Keratinocyte (primary cell): Measurements from ENCODE around the gene PITPNC1. TPM values are rescaled to one million over a fixed set of nuclear protein-coding genes. Genes with fewer than 3 reads are reported as not detected.
A peak's percentile ranks its signal among the peaks of the same experiment; 100 is the strongest.

Source experiments
- DNase-seq: peaks from one replicate; pipeline ENCODE4 v3.0.0-alpha.2; 2011; ENCODE audit warnings: low read depth, missing footprints, low spot score
- FAIRE-seq: peaks from 2 replicates; lab custom pipeline; 2011; peaks lifted over from hg19 to GRCh38; lab: Jason Lieb, UNC
- H2AFZ ChIP-seq: 2 replicates; pipeline ENCODE4 v1.6.0; 2012; ENCODE audit warnings: low read length, control low read depth, inconsistent platforms; ENCODE audit not compliant: control insufficient read depth
- H3K27ac ChIP-seq: 2 replicates; pipeline ENCODE4 v1.5.1; 2011; ENCODE audit warnings: low read length; ENCODE audit not compliant: control insufficient read depth, insufficient read depth
- H3K27me3 ChIP-seq: 3 replicates; pipeline ENCODE4 v1.6.0; 2011; ENCODE audit warnings: low read length; ENCODE audit not compliant: control insufficient read depth, insufficient read depth; ENCODE audit errors: extremely low read depth
- H3K36me3 ChIP-seq, 2 experiments: 2 replicates in 1 of 2; 3 replicates in 1 of 2; pipeline ENCODE4 v1.5.1; 2011; ENCODE audit warnings: low read length in 2 of 2, mild to moderate bottlenecking in 1 of 2; ENCODE audit not compliant: control insufficient read depth in 2 of 2, insufficient read depth in 2 of 2; ENCODE audit errors: extremely low read depth in 1 of 2
- H3K4me1 ChIP-seq: 3 replicates; pipeline ENCODE4 v1.5.1; 2011; ENCODE audit warnings: low read length; ENCODE audit not compliant: control insufficient read depth, insufficient read depth; ENCODE audit errors: extremely low read depth
- H3K4me2 ChIP-seq: 3 replicates; pipeline ENCODE4 v1.6.0; 2011; ENCODE audit warnings: low read depth, low read length; ENCODE audit not compliant: control insufficient read depth, insufficient read depth; ENCODE audit errors: extremely low read depth
- H3K4me3 ChIP-seq, 3 experiments: fragments of 200-600 bp in 1 of 3; sonication (generic) in 1 of 3; 2 replicates in 2 of 3; 3 replicates in 1 of 3; pipeline ENCODE4 v1.5.1; 2011 to 2016; ENCODE audit warnings: low read length in 3 of 3, mild to moderate bottlenecking in 3 of 3, control low read depth in 2 of 3, inconsistent platforms in 1 of 3, low read depth in 1 of 3, mixed read lengths in 1 of 3, mixed run types in 1 of 3, moderate library complexity in 1 of 3; ENCODE audit not compliant: control insufficient read depth in 2 of 3, insufficient read depth in 2 of 3; ENCODE audit errors: extremely low read depth in 1 of 3
- H3K79me2 ChIP-seq: 2 replicates; pipeline ENCODE4 v1.6.0; 2012; ENCODE audit warnings: low read length; ENCODE audit not compliant: control insufficient read depth, insufficient read depth
- H3K9ac ChIP-seq: 3 replicates; pipeline ENCODE4 v1.6.0; 2011; ENCODE audit warnings: low read length; ENCODE audit not compliant: control insufficient read depth, insufficient read depth; ENCODE audit errors: extremely low read depth
- H3K9me1 ChIP-seq: 3 replicates; pipeline ENCODE4 v1.6.0; 2011; ENCODE audit warnings: low read length; ENCODE audit not compliant: control insufficient read depth, insufficient read depth; ENCODE audit errors: extremely low read depth
- H3K9me3 ChIP-seq: 2 replicates; pipeline ENCODE4 v1.5.1; 2012; ENCODE audit warnings: low read depth, low read length; ENCODE audit not compliant: control insufficient read depth
- H4K20me1 ChIP-seq: 3 replicates; pipeline ENCODE4 v1.6.0; 2011; ENCODE audit warnings: low read length; ENCODE audit not compliant: control insufficient read depth, insufficient read depth; ENCODE audit errors: extremely low read depth
- EZH2 ChIP-seq: IDR thresholded peaks from one replicate; pipeline ENCODE4 v1.6.1; 2012; ENCODE audit warnings: inconsistent platforms, mild to moderate bottlenecking, low read length, moderate library complexity
- dilution Hi-C: fragments of 300-500 bp; cut with MboI; formaldehyde crosslinking; loops from one replicate; pipeline ENCODE4 v1.7.0; 2020; ENCODE audit warnings: low sequenced_read_pairs; ENCODE audit not compliant: extremely low pct_ligation_motif_present
- polyA plus RNA-seq, 5 experiments: library from polyadenylated mRNA; depleted of rRNA in 3 of 5; stranded (reverse) in 3 of 5; stranded (forward) in 1 of 5; unstranded in 1 of 5; fragments of >200 nt; gene quantifications; 1 replicate in 1 of 5; 2 replicates in 3 of 5; 3 replicates in 1 of 5; pipeline versions ENCODE4 v1.2.1 to v1.2.3, GENCODE V29; 2011 to 2012; ENCODE audit warnings: missing spikeins in 2 of 5, low read depth in 1 of 5, low replicate concordance in 1 of 5
- TF ChIP-seq, protein P1 (sequence below), 3 experiments: IDR thresholded peaks in 1 of 3; conservative IDR thresholded peaks in 1 of 3; optimal IDR thresholded peaks in 1 of 3; 2 replicates in 2 of 3; 3 replicates in 1 of 3; pipeline versions ENCODE3 to v1.5.1; 2011; ENCODE audit warnings: low read length in 3 of 3, mild to moderate bottlenecking in 3 of 3, moderate library complexity in 2 of 3, control low read depth in 1 of 3, inconsistent platforms in 1 of 3; ENCODE audit not compliant: insufficient read depth in 2 of 3; ENCODE audit errors: extremely low read depth in 1 of 3

The PITPNC1 gene
- polyA plus RNA-seq, 1 donor (not counting 4 experiments of a cell fraction or from before 2014, with no cell fraction given), result 24.8 TPM

DNA sequence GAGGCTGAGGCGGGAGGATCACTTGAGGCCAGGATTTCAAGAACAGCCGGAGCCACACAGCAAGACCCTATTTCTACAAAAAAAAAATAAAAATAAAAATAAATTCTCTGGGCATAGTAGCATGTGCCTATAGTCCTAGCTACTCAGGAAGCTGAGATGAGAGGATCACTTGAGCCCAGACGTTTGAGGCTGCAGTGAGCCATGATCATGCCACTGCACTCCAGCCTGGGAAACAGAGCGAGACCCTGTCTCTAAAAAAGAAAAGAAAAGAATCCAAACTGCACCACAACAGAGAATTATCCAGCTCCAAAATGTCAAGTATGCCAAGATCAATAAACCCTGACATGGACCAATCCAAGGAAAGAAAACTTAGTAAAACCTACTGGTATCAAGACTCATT is 261.8 kb downstream of the PITPNC1 start:
- Histone ChIP-seq H3K9ac (no peak overlapping the region), H3K9me1 (no peaks in the 10 kb centered on the region), H3K27me3 (no peaks in the 10 kb centered on the region), H3K4me1 (peaks cover 28% of the 10 kb centered on the region), H2AFZ (no peak overlapping the region), H3K9me3 (no peaks in the 10 kb centered on the region), H4K20me1 (peaks cover 4% of the 10 kb centered on the region), H3K79me2 (no peaks in the 10 kb centered on the region), H3K27ac (no peak overlapping the region), H3K4me2 (peak overlapping the region; percentile 86), H3K4me3 (no peak overlapping the region), H3K36me3 (peaks cover 0 to 3% of the 10 kb centered on the region in 2 experiments)
- FAIRE-seq (no peak), DNase-seq (no peak)
- dilution Hi-C loops, result no loop called here
- TF ChIP-seq, protein P1, sequence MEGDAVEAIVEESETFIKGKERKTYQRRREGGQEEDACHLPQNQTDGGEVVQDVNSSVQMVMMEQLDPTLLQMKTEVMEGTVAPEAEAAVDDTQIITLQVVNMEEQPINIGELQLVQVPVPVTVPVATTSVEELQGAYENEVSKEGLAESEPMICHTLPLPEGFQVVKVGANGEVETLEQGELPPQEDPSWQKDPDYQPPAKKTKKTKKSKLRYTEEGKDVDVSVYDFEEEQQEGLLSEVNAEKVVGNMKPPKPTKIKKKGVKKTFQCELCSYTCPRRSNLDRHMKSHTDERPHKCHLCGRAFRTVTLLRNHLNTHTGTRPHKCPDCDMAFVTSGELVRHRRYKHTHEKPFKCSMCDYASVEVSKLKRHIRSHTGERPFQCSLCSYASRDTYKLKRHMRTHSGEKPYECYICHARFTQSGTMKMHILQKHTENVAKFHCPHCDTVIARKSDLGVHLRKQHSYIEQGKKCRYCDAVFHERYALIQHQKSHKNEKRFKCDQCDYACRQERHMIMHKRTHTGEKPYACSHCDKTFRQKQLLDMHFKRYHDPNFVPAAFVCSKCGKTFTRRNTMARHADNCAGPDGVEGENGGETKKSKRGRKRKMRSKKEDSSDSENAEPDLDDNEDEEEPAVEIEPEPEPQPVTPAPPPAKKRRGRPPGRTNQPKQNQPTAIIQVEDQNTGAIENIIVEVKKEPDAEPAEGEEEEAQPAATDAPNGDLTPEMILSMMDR (optimal IDR thresholded peaks at IDR 0.05 in 1 of 3, IDR thresholded peaks at IDR 0.05 in 1 of 3, conservative IDR thresholded peaks at IDR 0.05 in 1 of 3; ENCODE audit: extremely low read depth in 1 of 3, insufficient read depth in 2 of 3, low read length in 3 of 3), result no peak
- no peak for TF ChIP-seq EZH2

DNA sequence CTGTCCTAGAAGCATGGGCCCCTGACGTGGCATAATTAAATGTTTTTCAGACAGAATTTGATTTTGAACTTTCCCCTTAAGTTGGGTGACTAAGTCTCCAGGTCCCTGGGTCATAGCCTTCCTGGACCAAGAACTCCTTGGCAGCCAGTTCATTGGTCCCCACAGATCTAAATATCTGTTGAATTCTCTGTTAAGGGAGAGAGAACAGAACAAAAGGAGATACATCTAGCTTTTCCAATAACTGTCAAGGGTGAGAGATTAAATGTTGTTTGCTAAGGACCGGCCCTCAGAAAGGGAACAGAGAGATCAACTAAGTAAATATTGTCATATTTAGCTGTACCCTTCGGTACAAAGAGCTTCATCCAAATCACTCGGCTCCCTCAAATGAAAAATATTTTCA is 262.5 kb downstream of the PITPNC1 start:
- Histone ChIP-seq H3K27ac (no peak overlapping the region), H3K9ac (no peak overlapping the region), H3K9me1 (no peaks in the 10 kb centered on the region), H4K20me1 (peaks cover 4% of the 10 kb centered on the region), H3K36me3 (peaks cover 0 to 1% of the 10 kb centered on the region in 2 experiments), H3K27me3 (no peaks in the 10 kb centered on the region), H3K4me1 (peaks cover 28% of the 10 kb centered on the region), H2AFZ (no peak overlapping the region), H3K4me3 (no peak overlapping the region), H3K9me3 (no peaks in the 10 kb centered on the region), H3K79me2 (no peaks in the 10 kb centered on the region), H3K4me2 (no peak overlapping the region)
- DNase-seq (no peak), FAIRE-seq (no peak)
- dilution Hi-C loops, result no loop called here
- no peak for TF ChIP-seq EZH2
- TF ChIP-seq, protein P1 (optimal IDR thresholded peaks at IDR 0.05 in 1 of 3, IDR thresholded peaks at IDR 0.05 in 1 of 3, conservative IDR thresholded peaks at IDR 0.05 in 1 of 3; ENCODE audit: extremely low read depth in 1 of 3, insufficient read depth in 2 of 3, low read length in 3 of 3), result no peak
